ENCODE results near the gene PDE6D. TPM values are rescaled to one million over a fixed set of nuclear protein-coding genes. Genes with fewer than 3 reads are reported as not detected.

The PDE6D gene
- total RNA-seq, 4 donors from 2014 or later, result 20.0 to 59.4 (median 25.7) TPM

DNA sequence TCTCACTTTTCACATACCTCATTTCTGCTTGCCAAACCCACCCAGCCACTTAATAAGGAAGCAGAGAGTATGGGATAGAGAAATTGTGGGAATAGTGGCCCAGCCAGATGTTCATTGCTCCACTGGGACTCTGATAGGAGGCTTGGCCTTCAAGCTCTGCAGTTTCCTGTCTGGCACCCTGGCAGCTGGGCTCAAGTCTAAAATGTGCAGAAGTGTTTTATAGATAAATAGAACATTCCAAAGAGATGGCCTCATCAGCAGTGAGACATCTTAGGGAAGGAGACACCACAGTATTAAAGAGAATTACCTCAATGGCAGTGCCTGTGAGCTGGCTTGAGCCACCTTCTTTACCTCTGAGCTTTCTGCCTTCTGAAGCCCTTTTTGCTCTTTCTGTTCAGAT, 29.8 kb upstream of the PDE6D start:
- no peaks in the 10 kb centered on the region for H3K4me1 ChIP-seq
- no peaks in the 10 kb centered on the region for H3K9me3 ChIP-seq
- no peaks in the 10 kb centered on the region for H3K27me3 ChIP-seq
- H3K36me3 ChIP-seq, result peaks cover 0 to 40% (median 0%) of the 10 kb centered on the region in 3 donors
- TF ChIP-seq, protein P1, sequence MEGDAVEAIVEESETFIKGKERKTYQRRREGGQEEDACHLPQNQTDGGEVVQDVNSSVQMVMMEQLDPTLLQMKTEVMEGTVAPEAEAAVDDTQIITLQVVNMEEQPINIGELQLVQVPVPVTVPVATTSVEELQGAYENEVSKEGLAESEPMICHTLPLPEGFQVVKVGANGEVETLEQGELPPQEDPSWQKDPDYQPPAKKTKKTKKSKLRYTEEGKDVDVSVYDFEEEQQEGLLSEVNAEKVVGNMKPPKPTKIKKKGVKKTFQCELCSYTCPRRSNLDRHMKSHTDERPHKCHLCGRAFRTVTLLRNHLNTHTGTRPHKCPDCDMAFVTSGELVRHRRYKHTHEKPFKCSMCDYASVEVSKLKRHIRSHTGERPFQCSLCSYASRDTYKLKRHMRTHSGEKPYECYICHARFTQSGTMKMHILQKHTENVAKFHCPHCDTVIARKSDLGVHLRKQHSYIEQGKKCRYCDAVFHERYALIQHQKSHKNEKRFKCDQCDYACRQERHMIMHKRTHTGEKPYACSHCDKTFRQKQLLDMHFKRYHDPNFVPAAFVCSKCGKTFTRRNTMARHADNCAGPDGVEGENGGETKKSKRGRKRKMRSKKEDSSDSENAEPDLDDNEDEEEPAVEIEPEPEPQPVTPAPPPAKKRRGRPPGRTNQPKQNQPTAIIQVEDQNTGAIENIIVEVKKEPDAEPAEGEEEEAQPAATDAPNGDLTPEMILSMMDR (IDR thresholded peaks at IDR 0.05), result no peak
- no peak for TF ChIP-seq POLR2A (IDR thresholded peaks at IDR 0.05)
- H3K27ac ChIP-seq, result no peak overlapping the region
- H3K4me3 ChIP-seq, result no peak overlapping the region
- DNase-seq, result no peak

DNA sequence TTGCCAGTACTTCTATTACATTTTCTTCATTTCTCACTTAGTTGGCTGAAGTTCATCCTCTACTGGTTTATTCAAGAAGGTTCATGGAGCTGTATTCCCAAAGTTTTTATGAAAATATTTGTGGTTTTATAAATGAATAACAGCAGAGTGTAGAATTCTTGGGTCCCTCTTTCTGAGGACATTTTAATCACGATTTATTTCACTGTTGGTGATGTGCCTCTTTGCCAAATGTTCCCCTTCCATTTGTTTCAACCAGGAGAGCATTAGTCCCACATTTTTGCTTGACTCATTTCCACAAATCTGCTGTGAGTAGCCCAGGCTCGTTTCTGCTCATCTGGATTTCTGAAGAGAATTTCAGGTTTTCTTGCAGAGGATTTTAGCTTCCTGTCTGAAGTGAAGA, 25.9 kb upstream of the PDE6D start:
- no peak for DNase-seq
- no peak overlapping the region for H3K27ac ChIP-seq
- TF ChIP-seq POLR2A (IDR thresholded peaks at IDR 0.05), result no peak
- TF ChIP-seq, protein P1 (IDR thresholded peaks at IDR 0.05), result no peak
- H3K9me3 ChIP-seq, result no peaks in the 10 kb centered on the region
- no peak overlapping the region for H3K4me3 ChIP-seq
- H3K4me1 ChIP-seq, result no peaks in the 10 kb centered on the region
- H3K36me3 ChIP-seq, result peaks cover 0 to 57% (median 0%) of the 10 kb centered on the region in 3 donors
- no peaks in the 10 kb centered on the region for H3K27me3 ChIP-seq

DNA sequence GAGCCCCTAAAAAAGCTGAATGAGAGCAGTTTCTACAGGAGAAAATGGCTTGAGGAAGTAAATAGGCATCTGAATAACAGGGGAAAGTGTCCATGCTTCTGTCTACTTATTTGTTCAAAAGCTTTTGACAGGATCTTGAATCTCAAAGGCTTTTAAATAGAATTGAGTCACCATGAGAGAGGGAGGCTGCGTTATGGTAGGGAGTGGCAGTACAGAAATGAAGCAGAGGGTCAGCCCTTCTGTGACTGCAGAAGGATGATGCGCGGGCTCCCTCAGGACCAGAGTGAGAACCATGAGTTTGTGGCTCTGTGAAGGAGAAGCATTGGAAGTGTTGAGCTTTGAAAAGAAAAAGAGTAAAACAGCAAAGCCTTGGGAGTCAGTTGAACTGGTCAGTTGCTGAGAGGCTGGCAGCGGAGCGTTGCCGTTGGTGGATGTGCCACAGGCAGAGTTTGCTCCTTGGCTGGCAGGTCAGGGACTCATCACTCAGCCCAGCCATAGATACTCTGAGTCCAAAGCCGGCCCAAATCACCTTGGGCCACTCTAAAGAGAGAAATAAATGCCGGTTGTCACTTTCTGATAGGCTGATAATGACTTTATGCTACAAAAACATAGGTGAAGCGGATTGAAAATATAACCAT, 22.5 kb upstream of the PDE6D start:
- Histone ChIP-seq H3K9me3 (no peaks in the 10 kb centered on the region), H3K27ac (no peak overlapping the region)

DNA sequence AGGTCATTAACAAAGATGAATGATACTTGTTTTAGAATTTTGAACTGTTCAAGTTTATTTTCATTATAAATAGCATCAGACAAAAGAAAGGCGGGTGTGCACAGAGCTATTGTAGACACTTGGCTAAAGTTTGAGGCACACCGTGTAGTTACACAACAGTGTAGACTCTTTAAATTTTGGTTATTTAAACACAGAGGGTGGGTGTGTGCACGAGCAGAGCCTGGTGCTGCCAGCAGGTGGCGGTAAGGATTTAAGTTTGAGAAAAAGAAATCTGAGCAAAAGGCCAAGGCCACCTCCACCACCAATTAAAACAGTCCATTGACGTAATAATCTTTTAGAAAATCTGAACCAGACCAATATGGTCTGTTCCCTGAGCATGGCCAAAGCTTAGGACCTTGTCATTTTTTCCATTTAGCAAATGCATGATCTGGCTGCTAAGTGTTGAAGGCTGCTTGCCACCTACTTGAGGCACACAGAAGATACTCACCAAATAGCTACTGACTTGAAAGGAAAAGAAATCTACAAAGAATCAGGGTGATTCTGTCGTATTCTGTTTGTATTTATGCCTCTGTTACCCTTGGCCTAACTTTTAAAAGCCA, 19.5 kb upstream of the PDE6D start:
- no peak overlapping the region for H3K27ac ChIP-seq
- no peaks in the 10 kb centered on the region for H3K9me3 ChIP-seq
- peaks cover 0 to 4% (median 0%) of the 10 kb centered on the region in 4 donors for H3K4me1 ChIP-seq
- peak in 1 of 3 donors; percentile 54 for DNase-seq
- no peak overlapping the region for H3K4me3 ChIP-seq
- no peaks in the 10 kb centered on the region for H3K27me3 ChIP-seq
- TF ChIP-seq, protein P1 (IDR thresholded peaks at IDR 0.05), result peak in 4 of 6 experiments; percentile 42 to 51 (median 44)
- no peak for TF ChIP-seq POLR2A (IDR thresholded peaks at IDR 0.05)
- H3K36me3 ChIP-seq, result peaks cover 0 to 76% (median 0%) of the 10 kb centered on the region in 3 donors

More for the DNA sequence above, 22.5 kb upstream of the PDE6D start:
- Histone ChIP-seq H3K4me3 (no peak overlapping the region), H3K27me3 (no peaks in the 10 kb centered on the region), H3K4me1 (no peaks in the 10 kb centered on the region), H3K36me3 (peaks cover 0 to 75% (median 0%) of the 10 kb centered on the region in 3 donors)
- no peak for DNase-seq
- no peak for TF ChIP-seq POLR2A (IDR thresholded peaks at IDR 0.05)
- TF ChIP-seq, protein P1 (IDR thresholded peaks at IDR 0.05), result no peak

DNA sequence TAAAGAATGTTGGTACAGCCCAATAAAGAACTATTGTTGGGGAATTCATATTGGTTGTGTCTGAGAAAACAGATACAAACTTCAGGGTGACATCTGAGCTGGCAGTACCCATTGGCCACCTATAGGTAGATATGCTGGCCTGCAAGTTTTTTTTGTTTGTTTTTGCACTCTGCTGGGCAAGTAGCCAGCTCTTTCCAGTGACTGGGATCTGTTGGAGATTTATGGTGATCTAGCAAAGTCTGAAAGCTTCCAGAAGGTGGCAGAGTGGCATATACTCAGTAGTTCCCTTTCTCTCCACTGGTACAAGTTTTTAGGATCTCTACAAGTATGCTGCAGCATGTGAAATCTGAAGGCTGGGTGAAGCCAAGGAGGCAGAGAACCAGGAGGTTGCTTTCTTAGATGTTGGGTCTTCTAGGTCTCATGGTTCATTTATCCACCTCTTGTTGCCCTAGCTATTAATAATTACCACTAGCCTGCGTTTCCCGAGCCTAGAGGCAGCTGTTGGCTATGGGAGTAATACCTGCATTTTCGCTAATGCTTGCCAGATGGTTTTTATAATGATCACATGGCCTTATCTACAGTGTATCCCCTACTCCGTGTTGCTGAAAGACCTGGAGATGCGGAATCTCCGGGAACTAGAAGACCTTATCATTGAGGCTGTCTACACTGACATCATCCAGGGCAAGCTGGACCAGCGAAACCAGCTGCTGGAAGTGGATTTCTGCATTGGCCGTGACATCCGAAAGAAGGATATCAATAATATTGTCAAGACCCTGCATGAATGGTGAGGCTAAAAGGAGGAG, 14.6 kb upstream of the PDE6D start:
- TF ChIP-seq, protein P1 (IDR thresholded peaks at IDR 0.05), result peak in 3 of 6 experiments; percentile 58 to 68 (median 62)
- no peak for TF ChIP-seq POLR2A (IDR thresholded peaks at IDR 0.05)
- peaks cover 0 to 81% (median 0%) of the 10 kb centered on the region in 3 donors for H3K36me3 ChIP-seq
- no peaks in the 10 kb centered on the region for H3K27me3 ChIP-seq
- H3K9me3 ChIP-seq, result no peaks in the 10 kb centered on the region
- no peak overlapping the region for H3K27ac ChIP-seq
- peak in 1 of 3 donors; percentile 54 for DNase-seq
- H3K4me1 ChIP-seq, result peaks cover 0 to 8% (median 0%) of the 10 kb centered on the region in 4 donors
- no peak overlapping the region for H3K4me3 ChIP-seq
